CD4-positive, alpha-beta T cell (primary cell): ENCODE measurements around the gene TLCD1. TPM values are rescaled to one million over a fixed set of nuclear protein-coding genes. Genes with fewer than 3 reads are reported as not detected.

ENCODE experiments used
- ATAC-seq: fragments of 200-7000 bp; cut with Tn5 transposase; one replicate; pipeline ENCODE4 v1.10.0; 2022; ENCODE audit warnings: mild to moderate bottlenecking; ENCODE audit not compliant: poor library complexity
- CTCF ChIA-PET: fragments of 350-600 bp; sonication (Branson Sonifier 250); formaldehyde crosslinking; loops from one replicate; lab custom pipeline; 2021; ENCODE audit warnings: antibody characterized with exemption, inconsistent platforms; lab: Charles Lee
- POLR2A ChIA-PET: fragments of 350-600 bp; sonication (Branson Sonifier 250); formaldehyde crosslinking; loops from one replicate; lab custom pipeline; 2021; ENCODE audit warnings: antibody characterized with exemption, inconsistent platforms; lab: Charles Lee
- DNase-seq, 14 experiments: peaks; one replicate each; pipeline ENCODE4 v3.0.0-alpha.2; 2013 to 2020; ENCODE audit warnings: mixed read lengths in 2 of 14
- H3K27ac ChIP-seq, 2 donors: one replicate each; pipeline versions ENCODE4 v1.5.1 to v1.7.0; 2013; ENCODE audit warnings: low read length in 2 of 2, low read depth in 1 of 2, mild to moderate bottlenecking in 1 of 2
- H3K27me3 ChIP-seq, 2 experiments: 1 replicate in 1 of 2; 2 replicates in 1 of 2; pipeline versions ENCODE4 v1.6.1 to v1.7.0; 2013; ENCODE audit warnings: low read length in 2 of 2, control low read depth in 1 of 2, mild to moderate bottlenecking in 1 of 2, moderate library complexity in 1 of 2; ENCODE audit not compliant: insufficient read depth in 2 of 2, control insufficient read depth in 1 of 2
- H3K36me3 ChIP-seq: one replicate; pipeline ENCODE4 v1.6.1; 2013; ENCODE audit warnings: low read length, control low read depth; ENCODE audit not compliant: insufficient read depth
- H3K4me1 ChIP-seq: one replicate; pipeline ENCODE4 v1.6.1; 2013; ENCODE audit warnings: low read length, control low read depth; ENCODE audit not compliant: insufficient read depth
- H3K4me3 ChIP-seq: one replicate; pipeline ENCODE4 v1.5.1; 2013; ENCODE audit warnings: mild to moderate bottlenecking, low read length, moderate library complexity
- H3K9me3 ChIP-seq, 2 experiments: 1 replicate in 1 of 2; 2 replicates in 1 of 2; pipeline versions ENCODE4 v1.6.1 to v1.7.0; 2013; ENCODE audit warnings: low read length in 2 of 2, mild to moderate bottlenecking in 2 of 2, control low read depth in 1 of 2, moderate library complexity in 1 of 2; ENCODE audit not compliant: control insufficient read depth in 1 of 2, insufficient read depth in 1 of 2
- H3K27ac Mint-ChIP-seq: one replicate; pipeline ENCODE4 v1.8.0; 2020; ENCODE audit warnings: mixed read lengths
- H3K27me3 Mint-ChIP-seq: one replicate; pipeline ENCODE4 v1.8.0; 2021; ENCODE audit warnings: mixed read lengths
- H3K36me3 Mint-ChIP-seq: one replicate; pipeline ENCODE4 v1.8.0; 2021; ENCODE audit warnings: low read depth, mixed read lengths
- H3K4me1 Mint-ChIP-seq: one replicate; pipeline ENCODE4 v1.8.0; 2021; ENCODE audit warnings: low read depth, mixed read lengths
- H3K4me3 Mint-ChIP-seq: one replicate; pipeline ENCODE4 v1.8.0; 2020; ENCODE audit warnings: mild to moderate bottlenecking, mixed read lengths
- H3K9me3 Mint-ChIP-seq: one replicate; pipeline ENCODE4 v1.8.0; 2020; ENCODE audit warnings: mixed read lengths
- intact Hi-C, 2 experiments: fragments of 100-400 bp; cut with DNase I in 1 of 2; cut with micrococcal nuclease in 1 of 2; formaldehyde crosslinking; loops; one replicate each; pipeline versions ENCODE4 v1.15.1 to v1.9.0; 2023 to 2025; cut with DNase I, micrococcal nuclease
- total RNA-seq, 174 experiments: library from RNA in 2 of 174; stranded (reverse) in 2 of 174; gene quantifications; one replicate each; pipeline ENCODE4 v1.2.3 and lab custom pipeline; 2021 to 2026
- TF ChIP-seq, protein P1 (sequence below): fragments of 200-600 bp; IDR thresholded peaks from one replicate; pipeline ENCODE4 v1.8.0; 2022; ENCODE audit warnings: antibody characterized with exemption, mild to moderate bottlenecking

The TLCD1 gene
- total RNA-seq, 2 experiments from 2014 or later: 0.39 to 0.60 TPM

DNA sequence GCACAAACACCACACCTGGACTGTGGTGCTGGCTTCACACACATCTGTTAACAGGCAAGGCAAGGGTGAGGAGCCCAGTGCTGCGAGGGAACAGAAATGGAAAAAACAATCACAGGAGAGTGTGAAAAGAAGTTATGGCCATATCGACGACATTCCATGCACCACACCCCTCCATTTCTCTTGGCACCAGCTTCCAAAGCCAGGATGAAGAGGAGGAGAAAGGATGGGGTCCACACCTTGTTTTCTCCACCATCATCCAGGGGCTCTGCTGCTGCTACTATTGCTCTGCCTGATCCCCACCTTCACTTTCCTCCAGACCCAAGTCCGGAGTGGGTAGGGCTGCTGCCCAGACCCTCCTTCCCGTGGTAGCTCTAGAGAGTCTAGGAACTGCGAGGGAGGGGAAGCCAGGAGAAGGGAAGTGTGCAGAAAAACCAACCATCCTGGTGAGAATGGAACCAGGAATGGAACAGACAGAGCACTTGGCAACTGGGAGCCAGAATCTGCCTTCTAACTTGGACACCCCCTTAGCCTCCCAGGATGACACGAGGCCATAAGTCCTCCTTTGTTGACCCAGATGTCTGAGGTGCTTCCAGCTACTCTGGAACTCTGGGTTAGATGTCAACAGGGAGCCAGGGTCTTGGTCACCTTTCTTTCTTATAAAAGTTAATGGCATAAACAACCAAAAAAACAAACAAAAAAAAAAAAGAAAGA is 13.2 kb downstream of the TLCD1 start:
- Histone ChIP-seq H3K27me3 (peaks cover 14 to 21% of the 10 kb centered on the region in 2 experiments), H3K9me3 (peaks cover 0 to 8% of the 10 kb centered on the region in 2 experiments), H3K4me1 (peaks cover 28% of the 10 kb centered on the region), H3K36me3 (no peaks in the 10 kb centered on the region), H3K4me3 (peak overlapping the region; percentile 72), H3K27ac (no peak overlapping the region)
- peaks cover 23% of the 10 kb centered on the region for H3K27me3 Mint-ChIP-seq
- ATAC-seq (no peak), DNase-seq (no peak)
- peak overlapping the region; percentile 87 for H3K27ac Mint-ChIP-seq
- intact Hi-C loops: loop anchor here (5.0 to 10.0 kb wide), 3 partner anchors 51 to 358 kb away; partner anchors contain the start of genes BLTP2 (in 2 of the 2), POLDIP2 (in 1 of the 2), SDF2 (in 1 of the 2) and SUPT6H (in 1 of the 2)
- POLR2A ChIA-PET: interaction anchor here (1.8 to 4.6 kb wide), 8 partner anchors 8 to 239 kb away, joined by 6 to 110 read pairs (median 19); partner anchors contain the start of genes BLTP2, NEK8, PHF12 and RPL23A
- TF ChIP-seq, protein P1, sequence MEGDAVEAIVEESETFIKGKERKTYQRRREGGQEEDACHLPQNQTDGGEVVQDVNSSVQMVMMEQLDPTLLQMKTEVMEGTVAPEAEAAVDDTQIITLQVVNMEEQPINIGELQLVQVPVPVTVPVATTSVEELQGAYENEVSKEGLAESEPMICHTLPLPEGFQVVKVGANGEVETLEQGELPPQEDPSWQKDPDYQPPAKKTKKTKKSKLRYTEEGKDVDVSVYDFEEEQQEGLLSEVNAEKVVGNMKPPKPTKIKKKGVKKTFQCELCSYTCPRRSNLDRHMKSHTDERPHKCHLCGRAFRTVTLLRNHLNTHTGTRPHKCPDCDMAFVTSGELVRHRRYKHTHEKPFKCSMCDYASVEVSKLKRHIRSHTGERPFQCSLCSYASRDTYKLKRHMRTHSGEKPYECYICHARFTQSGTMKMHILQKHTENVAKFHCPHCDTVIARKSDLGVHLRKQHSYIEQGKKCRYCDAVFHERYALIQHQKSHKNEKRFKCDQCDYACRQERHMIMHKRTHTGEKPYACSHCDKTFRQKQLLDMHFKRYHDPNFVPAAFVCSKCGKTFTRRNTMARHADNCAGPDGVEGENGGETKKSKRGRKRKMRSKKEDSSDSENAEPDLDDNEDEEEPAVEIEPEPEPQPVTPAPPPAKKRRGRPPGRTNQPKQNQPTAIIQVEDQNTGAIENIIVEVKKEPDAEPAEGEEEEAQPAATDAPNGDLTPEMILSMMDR: no peak
- CTCF ChIA-PET: interaction anchor here (1.5 to 3.2 kb wide), 2 partner anchors 14 to 66 kb away, joined by 7 to 10 read pairs; no protein-coding TSS in a partner anchor
- no peaks in the 10 kb centered on the region for H3K36me3 Mint-ChIP-seq
- no peaks in the 10 kb centered on the region for H3K9me3 Mint-ChIP-seq
- peak overlapping the region; percentile 87 for H3K4me3 Mint-ChIP-seq
- peaks cover 20% of the 10 kb centered on the region for H3K4me1 Mint-ChIP-seq

DNA sequence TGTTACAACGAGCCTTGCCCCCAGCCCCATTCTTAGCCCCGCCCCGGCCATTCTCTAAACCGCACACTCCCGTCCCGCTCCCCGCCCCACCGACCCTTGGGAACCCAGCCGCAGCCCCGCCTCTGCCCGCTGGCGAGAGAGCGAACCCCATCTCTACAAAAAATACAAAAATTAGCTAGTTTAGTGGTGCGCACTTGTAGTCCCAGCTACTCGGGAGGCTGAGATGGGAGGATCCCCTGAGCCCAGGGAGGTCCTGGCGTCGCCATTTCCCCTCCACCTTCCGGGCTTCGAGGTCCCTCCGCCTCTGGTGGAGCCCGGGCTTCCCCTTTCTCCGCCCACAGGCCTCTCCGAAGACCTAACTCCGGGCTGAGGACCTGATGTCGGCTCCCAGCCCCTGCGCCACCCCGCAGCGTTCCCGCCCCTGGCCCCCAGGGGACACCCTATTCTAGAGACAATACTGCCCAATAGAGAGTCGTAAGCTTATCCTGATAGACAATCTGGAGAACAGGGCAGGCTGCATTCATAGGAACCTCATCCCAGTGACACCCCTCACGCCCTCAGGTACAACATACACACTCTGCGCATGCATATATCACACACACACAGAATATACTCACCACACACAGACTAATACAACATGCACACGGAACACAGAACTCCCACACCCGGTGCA is 13.9 kb downstream of the TLCD1 start:
- H3K27me3 ChIP-seq: peaks cover 10 to 16% of the 10 kb centered on the region in 2 experiments
- peak; percentile 31 for ATAC-seq
- peak overlapping the region; percentile 72 for H3K4me3 ChIP-seq
- intact Hi-C loops: loop anchor here (5.0 to 10.0 kb wide), 3 partner anchors 50 to 357 kb away; partner anchors contain the start of genes BLTP2 (in 2 of the 2), POLDIP2 (in 1 of the 2), SDF2 (in 1 of the 2) and SUPT6H (in 1 of the 2)
- Mint-ChIP-seq H3K9me3 (no peaks in the 10 kb centered on the region), H3K36me3 (no peaks in the 10 kb centered on the region), H3K4me3 (peak overlapping the region; percentile 87), H3K27me3 (peaks cover 22% of the 10 kb centered on the region), H3K4me1 (peaks cover 20% of the 10 kb centered on the region), H3K27ac (peak overlapping the region; percentile 87)
- H3K27ac ChIP-seq: peak overlapping the region; percentile 68 to 73
- peak; percentile 33 to 88 (median 50) for DNase-seq
- ChIA-PET CTCF (interaction anchor here (0.7 to 3.6 kb wide), 6 partner anchors 8 to 65 kb away, joined by 3 to 24 read pairs (median 10); partner anchors contain the start of genes NEK8, RPL23A and TLCD1), POLR2A (interaction anchor here (1.1 to 4.6 kb wide), 11 partner anchors 9 to 580 kb away, joined by 3 to 110 read pairs (median 15); partner anchors contain the start of genes BLTP2, NEK8, PHF12 and RPL23A)
- H3K36me3 ChIP-seq: no peaks in the 10 kb centered on the region
- H3K4me1 ChIP-seq: peaks cover 23% of the 10 kb centered on the region
- H3K9me3 ChIP-seq: peaks cover 0 to 5% of the 10 kb centered on the region in 2 experiments
- TF ChIP-seq, protein P1: no peak

DNA sequence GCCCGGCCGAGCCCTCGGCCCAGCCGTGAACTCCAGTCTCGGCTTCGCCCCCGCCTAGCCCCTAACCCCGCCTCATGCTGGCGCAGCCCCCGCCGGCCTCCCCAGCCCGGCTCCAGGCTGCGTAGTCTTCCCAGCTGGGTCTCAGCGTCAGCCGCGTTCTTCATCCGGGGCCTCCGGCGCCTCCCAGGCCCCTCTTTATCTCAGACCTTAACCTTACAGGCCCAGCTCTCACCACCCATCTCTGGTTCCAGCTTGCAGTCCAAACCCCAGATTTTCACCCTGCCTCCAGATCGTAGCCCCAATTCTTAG is 14.4 kb downstream of the TLCD1 start, which contains the start of gene PROCA1:
TSS of gene PROCA1 (minus strand) at position 166 of the 309 bp plus-strand sequence. CDS start 228 bp downstream, outside the sequence.
- Mint-ChIP-seq H3K36me3 (no peaks in the 10 kb centered on the region), H3K4me1 (peaks cover 20% of the 10 kb centered on the region), H3K27me3 (peaks cover 22% of the 10 kb centered on the region), H3K4me3 (peak within 1 kb of the TSS; percentile 94), H3K9me3 (no peaks in the 10 kb centered on the region), H3K27ac (peak within 1 kb of the TSS; percentile 87)
- DNase-seq (peak in 10 of 14 experiments; percentile 10 to 71 (median 34)), ATAC-seq (peak; percentile 45)
- H3K27me3 ChIP-seq: peaks cover 6 to 11% of the 10 kb centered on the region in 2 experiments
- peak within 1 kb of the TSS; percentile 72 for H3K4me3 ChIP-seq
- H3K27ac ChIP-seq: peak within 1 kb of the TSS; percentile 68 to 73
- intact Hi-C loops: loop anchor here (5.0 to 10.0 kb wide), 3 partner anchors 49 to 357 kb away; partner anchors contain the start of genes BLTP2 (in 2 of the 2), POLDIP2 (in 1 of the 2), SDF2 (in 1 of the 2) and SUPT6H (in 1 of the 2)
- ChIA-PET POLR2A (interaction anchor here (0.9 to 4.6 kb wide), 18 partner anchors 9 to 582 kb away, joined by 3 to 110 read pairs (median 5); partner anchors contain the start of genes BLTP2, FLOT2, IFT20 and NEK8), CTCF (interaction anchor here (0.6 to 3.6 kb wide), 8 partner anchors 8 to 242 kb away, joined by 3 to 24 read pairs (median 7); partner anchors contain the start of genes NEK8, RPL23A, SDF2 and SUPT6H)
- no peaks in the 10 kb centered on the region for H3K36me3 ChIP-seq
- peaks cover 18% of the 10 kb centered on the region for H3K4me1 ChIP-seq
- H3K9me3 ChIP-seq: no peaks in the 10 kb centered on the region
- TF ChIP-seq, protein P1: no peak
